GM19025 (cell line): Measurements from ENCODE around the gene RUNDC3A.
"Not testable (repeated sequence)": the region's sequence is repeated elsewhere in the genome, so short reads cannot be mapped to it uniquely, and the experiment has no call there.

ENCODE experiments used
- ATAC-seq: cut with Tn5 transposase; IDR thresholded peaks from one replicate; pipeline ENCODE4 v1.9.1; 2021; ENCODE audit warnings: mild to moderate bottlenecking, low read depth, moderate library complexity; ENCODE audit not compliant: unreplicated experiment

Gene RUNDC3A

GRCh38 chr17:44355642-44356099 lies 47.3 kb downstream of the RUNDC3A start:
- ATAC-seq, result no peak

- ATAC-seq, result no peak
These were observed 47.8 kb downstream of the RUNDC3A start for GRCh38 chr17:44356241-44356640.

- no peak for ATAC-seq
These were observed 49.7 kb downstream of the RUNDC3A start for GRCh38 chr17:44358066-44358465.

DNA sequence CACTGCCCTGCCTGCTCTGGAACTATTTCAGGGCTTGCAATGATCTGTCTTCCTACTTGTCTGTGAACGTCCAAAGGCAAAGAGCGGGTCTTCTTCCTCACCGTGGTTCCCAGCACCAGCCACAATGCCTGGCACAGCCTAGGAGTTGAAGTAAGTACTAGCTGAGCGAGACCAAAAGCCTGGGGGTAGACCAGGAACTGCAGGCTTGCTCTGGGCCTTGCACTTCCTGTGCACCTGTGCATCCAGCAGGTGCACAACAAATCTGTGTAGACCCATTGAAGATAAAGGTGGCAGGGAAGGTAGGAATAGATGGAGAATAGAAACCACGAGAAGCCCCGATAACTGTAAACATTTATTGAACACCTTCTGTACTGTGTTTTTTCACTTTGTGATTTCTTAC lies 50.6 kb downstream of the RUNDC3A start:
- no peak for ATAC-seq

DNA sequence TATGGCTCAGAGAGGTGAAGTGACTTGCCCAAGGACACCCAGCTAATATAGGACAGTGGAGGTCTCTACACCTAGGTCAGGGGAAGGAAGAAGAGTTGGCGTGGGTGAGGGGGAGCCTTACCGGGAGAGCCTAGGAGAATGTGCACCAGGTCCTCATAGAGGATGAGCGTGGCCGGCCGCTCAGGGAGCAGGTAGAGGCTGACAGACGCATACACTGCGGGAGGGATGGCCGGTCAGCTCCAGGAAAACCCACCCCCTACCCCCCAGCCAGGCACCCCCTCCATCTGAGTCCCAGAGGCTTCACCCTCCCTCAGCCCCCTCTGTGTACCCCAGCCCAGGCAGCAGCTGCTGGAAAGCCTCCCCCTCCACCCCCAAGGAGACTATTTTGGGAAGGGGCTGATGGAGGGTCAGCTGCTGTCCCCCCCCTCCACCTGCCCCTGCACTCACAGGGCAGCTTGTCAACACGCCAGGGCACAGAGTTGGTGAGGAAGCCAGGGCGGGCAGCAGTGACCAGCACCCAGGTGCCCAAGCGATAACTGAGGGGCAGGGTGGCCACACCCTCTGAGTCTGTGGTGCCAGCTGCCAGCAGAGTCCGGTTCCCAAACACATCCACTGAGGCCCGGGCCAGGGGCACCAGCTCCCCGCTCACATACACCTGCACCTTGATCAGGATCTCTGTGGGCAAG lies 51.2 kb downstream of the RUNDC3A start:
- no peak for ATAC-seq

DNA sequence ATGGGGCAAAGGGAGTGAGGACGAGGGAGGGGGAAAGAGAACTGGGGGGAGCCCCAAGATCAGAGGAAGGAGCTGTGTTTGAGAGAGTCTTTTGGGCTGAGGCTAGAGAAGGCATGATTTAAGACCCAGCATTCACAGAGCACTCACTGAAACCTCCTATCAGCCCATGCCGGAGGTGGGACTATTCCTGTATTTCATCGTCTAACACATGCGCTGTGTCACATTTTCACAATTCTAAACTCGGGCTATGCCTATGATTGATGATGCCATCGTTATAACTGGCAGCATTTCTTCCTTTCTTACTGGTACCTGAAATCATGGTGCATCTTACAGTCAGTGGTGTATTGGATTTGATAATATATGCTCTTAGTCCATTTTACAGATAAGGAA lies 51.7 kb downstream of the RUNDC3A start:
- no peak for ATAC-seq

DNA sequence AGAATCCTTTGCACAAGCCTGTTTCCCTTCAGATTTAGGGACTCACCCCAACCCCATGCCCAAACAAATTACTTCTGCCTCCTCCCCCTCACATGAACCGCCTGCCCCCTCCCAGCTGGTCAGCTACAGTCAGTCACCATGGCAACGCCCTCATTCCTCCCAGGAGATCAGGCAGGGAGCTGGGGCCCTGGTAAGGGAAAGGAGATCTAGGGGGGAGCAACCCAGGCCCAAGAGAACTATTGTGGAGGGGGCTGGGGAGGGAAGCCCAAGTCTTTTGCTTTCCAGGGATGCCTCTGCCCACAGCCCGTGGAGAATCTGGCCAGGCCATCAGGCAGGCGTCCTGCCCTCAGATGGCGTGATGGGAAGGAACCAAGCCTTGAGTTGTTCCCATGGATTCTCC lies 52.4 kb downstream of the RUNDC3A start:
- ATAC-seq, result no peak

- no peak for ATAC-seq
These were observed 53.2 kb downstream of the RUNDC3A start for GRCh38 chr17:44361292-44362260.

- no peak for ATAC-seq
These were observed 54.1 kb downstream of the RUNDC3A start for GRCh38 chr17:44362459-44362948.

GRCh38 chr17:44362949-44363612 lies 54.7 kb downstream of the RUNDC3A start:
- no peak for ATAC-seq

GRCh38 chr17:44363613-44364159 lies 55.3 kb downstream of the RUNDC3A start, which contains the start of gene FAM171A2:
Gene FAM171A2, minus strand, starts transcription at chr17:44363853. Its CDS starts 139 bp downstream, at chr17:44363714.
- no peak for ATAC-seq

- ATAC-seq, result not testable (repeated sequence)
These were observed 56.6 kb downstream of the RUNDC3A start for GRCh38 chr17:44365051-44365450.

DNA sequence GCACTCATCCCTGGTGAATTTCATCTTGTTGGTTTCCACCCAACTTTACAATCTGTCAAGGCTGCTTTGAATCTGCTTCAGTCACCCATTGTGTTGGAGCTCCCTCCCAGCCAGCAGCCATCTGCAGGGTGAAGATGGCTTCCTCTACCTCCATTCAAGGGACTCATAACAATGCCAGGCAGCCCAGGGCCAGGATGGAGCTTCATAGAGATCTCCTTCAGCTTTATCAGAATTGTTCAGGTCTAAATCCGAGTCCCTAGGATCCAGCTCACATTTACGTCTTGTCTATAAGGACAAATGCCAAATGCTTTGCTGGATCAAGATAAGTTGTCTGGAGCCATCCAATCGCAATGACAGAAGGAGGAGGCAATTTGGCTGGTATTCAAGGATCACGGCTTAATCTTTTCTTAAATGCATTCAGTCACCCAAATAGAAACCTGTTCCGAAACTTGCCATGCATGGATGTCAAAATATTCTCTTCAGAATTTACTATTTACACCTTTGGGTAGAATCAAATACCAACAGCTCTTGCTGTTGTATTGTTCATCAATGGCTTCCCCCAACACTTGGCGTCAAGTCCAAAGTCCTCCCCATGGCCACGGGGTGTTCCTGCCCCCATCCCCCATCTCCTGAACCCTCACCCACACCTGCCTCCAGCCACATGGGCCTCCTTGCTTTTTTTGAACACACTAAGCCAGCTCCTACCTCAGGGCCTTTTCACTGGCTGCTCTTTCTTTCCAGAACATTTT lies 59.0 kb downstream of the RUNDC3A start:
- ATAC-seq, result no peak
